Tibial nerve (tissue), 4 donors: ENCODE data around the gene FAM131B. TPM values are rescaled to one million over a fixed set of nuclear protein-coding genes. Genes with fewer than 3 reads are reported as not detected.
A peak's percentile ranks its signal among the peaks of the same experiment; 100 is the strongest.

ENCODE experiments used
- DNase-seq, 2 donors: peaks; one replicate each; pipeline ENCODE4 v3.0.0-alpha.2; 2019; ENCODE audit warnings: low spot score in 2 of 2
- H3K27ac ChIP-seq, 4 donors: fragments of 200-600 bp; sonication (generic) in 3 of 4; one replicate each; pipeline ENCODE4 v1.5.1; 2017 to 2019; ENCODE audit warnings: mild to moderate bottlenecking in 1 of 4
- H3K27me3 ChIP-seq, 2 donors: fragments of 200-600 bp; sonication (generic) in 1 of 2; one replicate each; pipeline versions ENCODE4 v1.5.1 to v1.6.0; 2017 to 2019
- H3K36me3 ChIP-seq, 3 donors: fragments of 200-600 bp; sonication (generic); one replicate each; pipeline ENCODE4 v1.5.1; 2018 to 2019
- H3K4me1 ChIP-seq, 4 donors: fragments of 200-600 bp; sonication (generic) in 3 of 4; one replicate each; pipeline ENCODE4 v1.5.1; 2017 to 2019
- H3K4me3 ChIP-seq, 4 donors: fragments of 200-600 bp; sonication (generic) in 3 of 4; one replicate each; pipeline ENCODE4 v1.5.1; 2017 to 2019; ENCODE audit warnings: mild to moderate bottlenecking in 1 of 4, moderate library complexity in 1 of 4
- H3K9me3 ChIP-seq, 4 donors: fragments of 200-600 bp; sonication (generic) in 3 of 4; one replicate each; pipeline ENCODE4 v1.5.1; 2017 to 2019
- EP300 ChIP-seq, 2 donors: sonication (generic); formaldehyde crosslinking; IDR thresholded peaks; one replicate each; pipeline ENCODE4 v1.6.1; 2017; ENCODE audit warnings: antibody characterized with exemption in 2 of 2, mild to moderate bottlenecking in 1 of 2
- POLR2A ChIP-seq, 2 donors: fragments of 450-650 bp; IDR thresholded peaks; one replicate each; pipeline ENCODE4 v1.6.1; 2017; ENCODE audit warnings: antibody characterized with exemption in 2 of 2, mild to moderate bottlenecking in 2 of 2, moderate library complexity in 2 of 2
- WGBS, 2 donors: methylation state at CpG; one replicate each; pipeline ENCODE4 v1.1.5; 2018; 5-methylcytosine and 5-hydroxymethylcytosine counted together
- total RNA-seq, 4 donors: library from RNA; depleted of rRNA; stranded (reverse); fragments of >200 nt; gene quantifications; one replicate each; pipeline ENCODE4 v1.1.0, GENCODE V29; 2016
- TF ChIP-seq, protein P1 (sequence below), 5 experiments: fragments of 200-600 bp in 3 of 5; fragments of 450-650 bp in 2 of 5; sonication (generic) in 3 of 5; IDR thresholded peaks; one replicate each; pipeline ENCODE4 v1.5.1; 2016 to 2019; ENCODE audit warnings: antibody characterized with exemption in 5 of 5, mild to moderate bottlenecking in 3 of 5, moderate library complexity in 2 of 5

The FAM131B gene
- total RNA-seq, 4 donors from 2014 or later: 1.2 to 9.0 (median 1.5) TPM

DNA sequence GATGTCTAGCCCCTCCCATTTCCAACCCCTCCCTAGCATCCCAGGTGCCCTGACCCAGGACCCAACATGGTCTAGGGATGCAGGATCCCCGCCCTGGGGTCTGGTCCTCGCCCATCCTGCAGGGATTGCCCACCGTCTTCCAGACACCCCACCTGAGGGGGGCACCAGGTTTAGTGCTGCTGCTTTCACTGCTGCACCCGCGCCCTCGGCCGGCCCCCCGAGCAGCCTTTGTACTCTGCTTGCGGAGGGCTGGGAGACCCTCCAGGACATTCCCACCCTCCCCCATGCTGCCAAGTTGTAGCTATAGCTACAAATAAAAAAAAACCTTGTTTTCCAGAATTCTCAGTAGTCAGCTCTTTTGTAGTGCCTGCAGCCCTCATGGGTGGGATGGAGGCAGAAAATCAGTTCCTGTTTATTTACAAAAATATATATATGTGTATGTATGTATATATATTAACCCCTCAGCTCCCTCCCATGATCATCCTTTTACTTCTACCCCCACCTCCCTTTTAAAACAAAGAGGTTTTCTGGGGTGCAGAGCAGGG is 28.3 kb upstream of the FAM131B start:
- 69 to 73% methylated on average over 9 of the region's 9 CpGs for WGBS, 2 donors
- Histone ChIP-seq H3K27ac (peak overlapping the region in 3 of 4 donors; percentile 77 to 92 (median 86)), H3K4me1 (peaks cover 4 to 92% (median 45%) of the 10 kb centered on the region in 4 donors), H3K27me3 (no peaks in the 10 kb centered on the region), H3K9me3 (no peaks in the 10 kb centered on the region), H3K4me3 (no peak overlapping the region), H3K36me3 (peaks cover 0 to 42% (median 12%) of the 10 kb centered on the region in 3 donors)
- TF ChIP-seq POLR2A (IDR thresholded peaks at IDR 0.05): no peak
- TF ChIP-seq, protein P1, sequence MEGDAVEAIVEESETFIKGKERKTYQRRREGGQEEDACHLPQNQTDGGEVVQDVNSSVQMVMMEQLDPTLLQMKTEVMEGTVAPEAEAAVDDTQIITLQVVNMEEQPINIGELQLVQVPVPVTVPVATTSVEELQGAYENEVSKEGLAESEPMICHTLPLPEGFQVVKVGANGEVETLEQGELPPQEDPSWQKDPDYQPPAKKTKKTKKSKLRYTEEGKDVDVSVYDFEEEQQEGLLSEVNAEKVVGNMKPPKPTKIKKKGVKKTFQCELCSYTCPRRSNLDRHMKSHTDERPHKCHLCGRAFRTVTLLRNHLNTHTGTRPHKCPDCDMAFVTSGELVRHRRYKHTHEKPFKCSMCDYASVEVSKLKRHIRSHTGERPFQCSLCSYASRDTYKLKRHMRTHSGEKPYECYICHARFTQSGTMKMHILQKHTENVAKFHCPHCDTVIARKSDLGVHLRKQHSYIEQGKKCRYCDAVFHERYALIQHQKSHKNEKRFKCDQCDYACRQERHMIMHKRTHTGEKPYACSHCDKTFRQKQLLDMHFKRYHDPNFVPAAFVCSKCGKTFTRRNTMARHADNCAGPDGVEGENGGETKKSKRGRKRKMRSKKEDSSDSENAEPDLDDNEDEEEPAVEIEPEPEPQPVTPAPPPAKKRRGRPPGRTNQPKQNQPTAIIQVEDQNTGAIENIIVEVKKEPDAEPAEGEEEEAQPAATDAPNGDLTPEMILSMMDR (IDR thresholded peaks at IDR 0.05): no peak
- TF ChIP-seq EP300 (IDR thresholded peaks at IDR 0.05): no peak
- no peak for DNase-seq

DNA sequence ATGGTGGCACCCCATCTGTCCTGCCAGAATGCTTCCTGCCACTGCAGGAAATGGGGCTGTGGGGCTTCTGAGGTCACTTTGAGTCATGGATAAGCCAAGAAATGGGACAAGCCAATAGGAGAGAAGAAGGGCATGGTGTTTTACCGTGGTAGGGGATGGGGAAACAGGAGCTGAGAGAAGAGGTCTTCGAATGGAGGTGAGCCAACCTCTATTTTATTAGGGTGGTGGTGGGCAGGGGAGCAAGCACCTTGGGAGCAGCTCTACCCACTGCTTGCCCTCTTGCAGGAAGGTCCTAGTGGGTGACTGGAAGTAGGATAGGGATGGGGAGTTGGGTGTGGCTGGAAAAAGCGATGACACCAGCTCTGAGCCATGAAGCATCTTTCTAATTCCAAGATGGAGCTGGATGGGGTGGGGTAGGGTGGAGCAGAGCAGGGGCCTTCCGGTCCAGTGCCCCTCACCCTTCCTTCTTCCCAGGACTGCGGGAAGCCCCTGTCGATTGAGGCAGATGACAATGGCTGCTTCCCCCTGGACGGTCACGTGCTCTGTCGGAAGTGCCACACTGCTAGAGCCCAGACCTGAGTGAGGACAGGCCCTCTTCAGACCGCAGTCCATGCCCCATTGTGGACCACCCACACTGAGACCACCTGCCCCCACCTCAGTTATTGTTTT is 27.7 kb upstream of the FAM131B start:
- peaks cover 4 to 92% (median 48%) of the 10 kb centered on the region in 4 donors for H3K4me1 ChIP-seq
- WGBS, 2 donors: 81 to 88% methylated on average over 10 of the region's 10 CpGs
- H3K27ac ChIP-seq: peak overlapping the region in 3 of 4 donors; percentile 77 to 92 (median 86)
- no peak overlapping the region for H3K4me3 ChIP-seq
- H3K36me3 ChIP-seq: peaks cover 0 to 42% (median 12%) of the 10 kb centered on the region in 3 donors
- no peaks in the 10 kb centered on the region for H3K27me3 ChIP-seq
- TF ChIP-seq POLR2A (IDR thresholded peaks at IDR 0.05) (no peak), EP300 (IDR thresholded peaks at IDR 0.05) (no peak)
- TF ChIP-seq, protein P1 (IDR thresholded peaks at IDR 0.05): no peak
- H3K9me3 ChIP-seq: no peaks in the 10 kb centered on the region
- DNase-seq: no peak

DNA sequence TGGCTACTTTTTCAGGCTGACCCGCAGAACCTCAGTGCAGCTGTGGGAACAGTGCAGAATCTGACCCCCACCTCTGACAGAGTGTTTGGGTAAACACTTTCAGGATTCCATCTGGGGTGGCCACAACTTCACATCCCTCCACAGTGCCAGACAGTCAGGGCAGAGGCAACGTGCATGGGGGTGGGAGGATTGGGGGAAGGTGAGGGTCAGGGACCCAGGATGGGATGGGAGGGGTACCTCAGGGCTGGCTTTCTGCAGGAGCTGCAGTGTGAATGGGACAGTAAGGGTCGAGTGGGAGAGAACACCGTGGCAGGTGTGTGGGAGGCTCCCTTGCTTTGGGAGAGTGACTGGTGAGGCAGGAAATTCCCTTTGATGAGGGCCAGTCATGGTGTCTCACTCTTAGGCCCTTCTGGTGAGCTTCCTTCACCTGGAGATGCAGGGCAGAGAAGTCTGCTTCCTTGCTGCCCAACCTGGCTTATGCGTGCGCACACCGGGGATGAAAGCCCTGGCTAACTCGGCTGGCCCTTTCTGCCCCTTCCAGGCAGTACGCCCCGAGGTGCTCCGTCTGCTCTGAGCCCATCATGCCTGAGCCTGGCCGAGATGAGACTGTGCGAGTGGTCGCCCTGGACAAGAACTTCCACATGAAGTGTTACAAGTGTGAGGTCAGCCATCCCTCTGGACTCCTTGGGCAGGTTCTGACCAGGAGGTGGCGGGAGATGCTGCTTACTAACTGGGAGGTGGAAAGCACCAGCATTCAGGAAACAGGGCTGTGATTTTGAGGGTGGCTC is 27.0 kb upstream of the FAM131B start:
- DNase-seq: no peak
- Histone ChIP-seq H3K27me3 (no peaks in the 10 kb centered on the region), H3K27ac (peak overlapping the region in 2 of 4 donors; percentile 29 to 92), H3K4me3 (no peak overlapping the region), H3K4me1 (peaks cover 4 to 93% (median 55%) of the 10 kb centered on the region in 4 donors), H3K36me3 (peaks cover 0 to 42% (median 12%) of the 10 kb centered on the region in 3 donors), H3K9me3 (no peaks in the 10 kb centered on the region)
- TF ChIP-seq POLR2A (IDR thresholded peaks at IDR 0.05) (no peak), EP300 (IDR thresholded peaks at IDR 0.05) (no peak)
- TF ChIP-seq, protein P1 (IDR thresholded peaks at IDR 0.05): no peak
- 84 to 86% methylated on average over 15 of the region's 15 CpGs for WGBS, 2 donors

DNA sequence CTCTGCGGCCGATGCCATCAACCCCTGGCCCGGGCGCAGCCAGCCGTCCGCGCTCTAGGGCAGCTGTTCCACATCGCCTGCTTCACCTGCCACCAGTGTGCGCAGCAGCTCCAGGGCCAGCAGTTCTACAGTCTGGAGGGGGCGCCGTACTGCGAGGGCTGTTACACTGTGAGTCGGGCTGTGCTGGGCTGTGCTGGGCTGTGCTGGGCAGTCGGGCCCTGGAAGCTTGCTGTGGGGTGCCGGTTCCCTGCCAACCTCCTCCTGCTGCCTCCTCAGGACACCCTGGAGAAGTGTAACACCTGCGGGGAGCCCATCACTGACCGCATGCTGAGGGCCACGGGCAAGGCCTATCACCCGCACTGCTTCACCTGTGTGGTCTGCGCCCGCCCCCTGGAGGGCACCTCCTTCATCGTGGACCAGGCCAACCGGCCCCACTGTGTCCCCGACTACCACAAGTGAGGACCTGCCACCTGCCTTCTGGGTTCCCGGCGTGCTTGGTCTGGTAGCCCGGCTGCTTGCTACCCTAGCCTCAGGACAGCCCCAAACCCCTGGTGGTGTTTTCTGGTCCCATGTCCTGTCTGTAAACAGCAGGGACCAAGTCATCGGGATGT is 26.1 kb upstream of the FAM131B start:
- DNase-seq: no peak
- Histone ChIP-seq H3K27me3 (no peaks in the 10 kb centered on the region), H3K4me3 (no peak overlapping the region), H3K36me3 (peaks cover 0 to 42% (median 12%) of the 10 kb centered on the region in 3 donors), H3K9me3 (no peaks in the 10 kb centered on the region), H3K27ac (peak overlapping the region in 2 of 4 donors; percentile 29 to 99), H3K4me1 (peaks cover 4 to 99% (median 62%) of the 10 kb centered on the region in 4 donors)
- 90 to 91% methylated on average over 24 to 28 of the region's 28 CpGs for WGBS, 2 donors
- TF ChIP-seq POLR2A (IDR thresholded peaks at IDR 0.05) (no peak), EP300 (IDR thresholded peaks at IDR 0.05) (no peak)
- TF ChIP-seq, protein P1 (IDR thresholded peaks at IDR 0.05): no peak
